Fibroblast of lung (primary cell): ENCODE measurements around the gene ITGB1BP1.

ENCODE experiments used
- CTCF ChIP-seq, 2 donors: IDR thresholded peaks in 1 of 2; conservative IDR thresholded peaks in 1 of 2; 1 replicate in 1 of 2; 2 replicates in 1 of 2; pipeline ENCODE4 v1.5.1; 2011 to 2012; ENCODE audit warnings: low read length in 2 of 2, control low read depth in 1 of 2, inconsistent platforms in 1 of 2, low read depth in 1 of 2, mild to moderate bottlenecking in 1 of 2
- EZH2 ChIP-seq: IDR thresholded peaks from 2 replicates; pipeline ENCODE4 v1.5.1; 2012; ENCODE audit warnings: low read length, control low read depth, mild to moderate bottlenecking; ENCODE audit errors: missing control alignments

- no peak for TF ChIP-seq CTCF (conservative IDR thresholded peaks at IDR 0.05 in 1 of 2, IDR thresholded peaks at IDR 0.05 in 1 of 2; ENCODE audit: low read depth in 1 of 2, low read length in 2 of 2)
- TF ChIP-seq EZH2 = no peak
Measured at GRCh38 chr2:9401059-9401547, 22.2 kb downstream of the ITGB1BP1 start.
